ENCODE data around the gene SGPL1.

Gene SGPL1

DNA sequence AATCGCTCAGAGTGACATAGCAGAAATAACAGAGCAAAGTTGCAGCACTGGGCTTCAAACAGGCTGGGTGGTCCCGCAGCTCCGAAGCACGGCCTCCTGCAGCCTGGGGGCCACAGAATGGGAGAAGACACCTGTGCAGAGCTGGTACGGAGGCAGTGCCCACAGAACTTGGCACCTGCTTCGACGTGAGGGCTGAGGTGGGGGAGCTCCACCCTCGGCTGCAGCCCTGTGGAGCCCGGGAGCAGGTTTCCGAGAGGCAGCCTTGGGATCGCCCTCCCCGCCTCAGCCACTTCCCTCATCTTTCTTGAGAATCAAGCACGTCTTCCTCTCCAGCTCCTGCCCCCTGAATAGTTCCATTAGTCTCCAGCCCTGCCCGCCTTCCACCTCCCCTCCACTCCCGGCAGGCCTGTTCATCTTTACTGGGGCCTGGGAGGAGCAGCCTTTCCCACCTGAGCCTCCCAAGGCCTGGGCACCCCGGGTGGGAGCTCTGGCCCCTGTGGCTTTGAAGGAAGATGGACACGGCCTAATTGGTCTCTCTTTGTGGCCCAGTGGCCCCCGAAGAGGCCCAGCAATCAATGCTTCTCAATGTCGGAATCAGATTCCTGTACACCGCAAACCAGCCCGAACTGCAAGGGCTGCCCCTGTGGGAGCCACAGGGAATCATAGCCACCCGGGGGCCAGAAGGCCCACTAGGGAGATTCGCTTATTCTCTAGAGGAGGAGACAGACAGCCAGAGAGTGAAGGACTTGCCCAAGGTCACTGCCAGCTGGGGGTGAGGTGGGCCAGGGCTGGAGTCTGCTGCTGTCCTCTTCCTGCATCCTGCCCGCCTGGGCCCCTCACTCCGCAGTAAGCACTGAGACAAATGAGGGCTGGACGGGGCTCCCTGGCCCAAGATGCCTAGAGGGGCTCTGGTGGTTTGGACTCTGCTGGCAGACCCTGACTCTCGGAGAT, 89.6 kb downstream of the SGPL1 start:
- Histone ChIP-seq H3K27ac (ENCODE audit: low read depth, low read length) (no peak overlapping the region), H3K4me3 (ENCODE audit: low read length) (no peak overlapping the region), H3K36me3 (ENCODE audit: insufficient read depth, low read length) (no peaks in the 10 kb centered on the region), H3K4me1 (ENCODE audit: insufficient read depth, low read length) (no peaks in the 10 kb centered on the region), H3K27me3 (ENCODE audit: insufficient read depth, low read length) (no peaks in the 10 kb centered on the region), H3K9me3 (ENCODE audit: insufficient read depth, low read depth, low read length) (no peaks in the 10 kb centered on the region), H3K9ac (ENCODE audit: low read depth, low read length) (no peak overlapping the region)
- 85% methylated on average over 27 of the region's 27 CpGs for WGBS

DNA sequence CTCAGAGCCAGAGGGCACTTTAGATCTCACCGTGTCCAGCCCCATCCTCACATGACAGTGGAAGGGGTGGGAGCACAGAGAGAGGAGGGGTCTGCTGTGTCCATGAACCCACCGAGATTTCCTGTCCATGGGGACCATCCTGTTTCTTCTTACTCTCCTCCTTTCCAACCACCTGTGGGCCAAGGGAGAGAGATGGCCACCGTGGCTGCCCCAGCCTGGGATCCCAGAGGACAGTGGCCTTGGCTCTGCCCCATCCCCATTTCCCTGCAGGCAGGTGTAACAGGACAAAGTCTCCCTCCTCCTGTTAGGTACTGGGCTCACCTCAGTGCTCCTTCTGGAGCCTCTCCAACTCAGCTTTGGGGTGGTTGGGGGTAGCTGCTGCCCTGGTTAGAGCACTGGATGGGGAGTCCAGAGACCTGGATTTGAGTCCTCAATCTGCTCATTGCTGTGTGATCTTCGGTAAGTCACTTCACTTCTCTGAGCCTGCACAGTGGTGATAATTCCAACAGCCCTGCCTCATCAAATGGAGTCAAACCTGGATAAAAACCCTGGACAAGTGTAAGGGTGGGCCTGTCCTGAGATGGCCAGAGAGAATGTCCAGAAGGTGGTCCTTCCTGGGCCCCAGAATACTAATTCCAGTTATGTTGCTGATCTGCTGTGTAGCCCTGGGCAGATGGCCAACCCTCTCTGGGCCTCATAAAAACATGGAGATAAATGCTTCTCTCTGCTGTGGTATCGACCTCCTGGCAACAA, 90.5 kb downstream of the SGPL1 start:
- Histone ChIP-seq H3K9ac (ENCODE audit: low read depth, low read length) (no peak overlapping the region), H3K36me3 (ENCODE audit: insufficient read depth, low read length) (no peaks in the 10 kb centered on the region), H3K27me3 (ENCODE audit: insufficient read depth, low read length) (no peaks in the 10 kb centered on the region), H3K4me1 (ENCODE audit: insufficient read depth, low read length) (no peaks in the 10 kb centered on the region), H3K4me3 (ENCODE audit: low read length) (no peak overlapping the region), H3K9me3 (ENCODE audit: insufficient read depth, low read depth, low read length) (no peaks in the 10 kb centered on the region), H3K27ac (ENCODE audit: low read depth, low read length) (no peak overlapping the region)
- 84% methylated on average over 5 of the region's 5 CpGs for WGBS

DNA sequence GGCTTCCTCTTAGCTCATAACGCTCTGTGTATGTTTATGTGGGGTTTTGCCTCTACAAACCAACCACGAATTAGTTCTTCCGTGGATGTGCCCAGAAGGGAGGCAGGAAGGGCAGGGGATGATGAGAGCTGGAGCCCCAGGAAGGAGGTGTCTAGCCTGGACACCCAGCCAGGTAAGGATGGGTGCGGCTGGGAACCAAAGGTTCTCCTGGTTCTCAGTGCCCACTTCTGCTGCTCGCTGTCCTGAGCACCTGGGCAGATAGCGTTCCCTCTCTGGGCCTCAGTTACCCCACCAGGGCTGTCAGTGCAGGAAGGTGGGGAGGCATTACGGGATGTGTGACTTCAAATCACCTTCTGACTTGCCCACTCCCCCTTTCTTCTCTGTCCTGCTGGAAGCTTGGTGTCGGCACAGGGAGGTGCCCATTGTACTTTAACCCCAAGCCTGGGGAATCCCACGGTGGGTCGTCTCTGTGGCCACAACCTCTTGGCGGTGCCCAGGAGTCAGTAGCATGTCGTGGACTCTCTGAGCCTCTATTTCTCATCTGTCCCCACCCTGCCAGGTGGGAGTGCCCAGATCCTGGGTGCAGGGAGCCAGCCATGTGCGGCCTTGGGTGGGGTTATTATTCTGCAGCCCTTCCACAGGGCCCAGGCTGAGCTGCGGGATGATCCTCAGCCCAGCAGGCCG, 91.3 kb downstream of the SGPL1 start:
- H3K9ac ChIP-seq (ENCODE audit: low read depth, low read length): no peak overlapping the region
- no peak overlapping the region for H3K27ac ChIP-seq (ENCODE audit: low read depth, low read length)
- no peaks in the 10 kb centered on the region for H3K4me1 ChIP-seq (ENCODE audit: insufficient read depth, low read length)
- H3K9me3 ChIP-seq (ENCODE audit: insufficient read depth, low read depth, low read length): no peaks in the 10 kb centered on the region
- H3K36me3 ChIP-seq (ENCODE audit: insufficient read depth, low read length): no peaks in the 10 kb centered on the region
- H3K4me3 ChIP-seq (ENCODE audit: low read length): no peak overlapping the region
- no peaks in the 10 kb centered on the region for H3K27me3 ChIP-seq (ENCODE audit: insufficient read depth, low read length)
- 89% methylated on average over 15 of the region's 15 CpGs for WGBS

DNA sequence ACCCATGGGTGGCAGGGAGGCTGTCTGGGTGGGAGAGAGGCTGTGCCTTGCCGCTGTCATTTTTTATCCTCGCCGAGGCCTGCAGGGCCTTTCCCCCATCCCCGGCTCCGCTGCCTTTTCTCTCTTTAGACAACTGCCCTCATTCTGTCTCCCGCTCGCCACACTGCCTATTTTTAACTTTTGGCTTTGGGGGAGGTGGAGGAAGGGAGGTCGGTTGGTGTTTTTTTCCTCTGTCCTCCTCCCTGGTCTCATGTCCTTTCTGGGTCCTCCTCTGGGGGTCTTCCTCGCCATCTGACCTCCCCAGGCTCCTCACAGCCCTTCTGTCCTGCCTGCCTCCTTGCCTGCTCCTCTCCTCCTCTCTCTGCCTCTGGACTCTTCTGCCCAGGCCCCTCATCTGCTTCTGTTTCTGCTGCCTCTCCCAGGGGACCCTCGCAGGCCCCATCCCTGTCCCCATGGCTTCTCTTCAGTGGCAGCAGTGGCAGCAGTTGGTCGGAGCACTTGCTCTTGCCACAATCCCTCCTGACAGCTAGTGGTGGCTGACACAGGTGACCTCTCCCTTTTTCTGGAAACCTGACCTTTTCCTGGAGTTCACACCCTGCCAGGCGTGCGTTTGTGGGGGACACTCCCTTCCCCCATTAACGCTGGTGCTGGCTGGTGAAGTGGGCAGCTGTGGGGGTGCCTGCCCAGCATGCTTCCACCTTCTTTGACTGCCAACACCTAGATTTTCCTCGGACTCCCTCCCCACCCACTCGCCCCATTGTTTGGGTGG, 92.1 kb downstream of the SGPL1 start:
- Histone ChIP-seq H3K36me3 (ENCODE audit: insufficient read depth, low read length) (no peaks in the 10 kb centered on the region), H3K4me3 (ENCODE audit: low read length) (no peak overlapping the region), H3K27ac (ENCODE audit: low read depth, low read length) (no peak overlapping the region), H3K27me3 (ENCODE audit: insufficient read depth, low read length) (no peaks in the 10 kb centered on the region), H3K9ac (ENCODE audit: low read depth, low read length) (no peak overlapping the region), H3K4me1 (ENCODE audit: insufficient read depth, low read length) (no peaks in the 10 kb centered on the region), H3K9me3 (ENCODE audit: insufficient read depth, low read depth, low read length) (no peaks in the 10 kb centered on the region)
- WGBS: 88% methylated on average over 13 of the region's 16 CpGs

DNA sequence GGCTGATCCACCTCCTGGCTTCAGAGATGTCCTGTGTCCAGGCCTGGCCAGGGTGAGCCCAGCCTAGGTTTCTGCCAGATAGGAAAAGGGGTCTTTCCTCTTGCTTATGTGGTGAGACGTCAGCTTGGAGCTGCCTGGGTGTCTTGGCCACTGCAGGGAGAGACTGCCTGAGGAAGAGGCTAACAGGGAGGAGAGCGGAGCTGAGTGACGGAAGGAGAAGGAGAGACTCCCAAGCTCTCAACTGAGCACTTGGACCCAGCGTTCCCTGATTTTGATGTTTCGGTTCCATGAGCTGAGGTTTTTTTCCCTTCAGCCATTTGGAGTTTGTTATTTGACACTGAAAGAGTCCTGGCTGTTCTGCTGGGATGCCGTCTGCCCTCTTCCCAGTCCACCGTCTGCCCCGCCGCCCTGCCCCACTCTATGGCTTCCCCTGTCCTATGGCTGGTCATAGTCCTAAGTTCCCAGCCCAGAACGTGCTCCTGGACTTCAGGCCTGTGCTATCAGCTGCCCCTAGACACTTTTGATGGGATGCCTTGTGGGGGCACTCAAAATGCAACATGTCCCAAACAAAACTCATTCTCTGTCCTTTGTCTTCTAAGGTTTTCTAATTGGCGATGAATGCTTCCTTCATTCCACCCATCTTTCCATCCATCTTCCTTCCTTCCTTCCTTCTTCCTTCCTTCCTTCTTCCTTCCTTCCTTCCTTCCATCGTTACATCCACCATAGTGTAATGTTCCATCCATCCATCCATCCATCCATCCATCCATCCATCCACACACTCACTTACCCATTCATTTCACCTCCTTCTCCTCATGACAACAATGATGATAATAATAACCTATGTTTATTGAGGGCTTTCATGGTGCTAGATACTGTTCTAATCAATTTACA, 92.9 kb downstream of the SGPL1 start:
- Histone ChIP-seq H3K27me3 (ENCODE audit: insufficient read depth, low read length) (no peaks in the 10 kb centered on the region), H3K4me1 (ENCODE audit: insufficient read depth, low read length) (no peaks in the 10 kb centered on the region), H3K9me3 (ENCODE audit: insufficient read depth, low read depth, low read length) (no peaks in the 10 kb centered on the region), H3K9ac (ENCODE audit: low read depth, low read length) (no peak overlapping the region), H3K27ac (ENCODE audit: low read depth, low read length) (no peak overlapping the region), H3K36me3 (ENCODE audit: insufficient read depth, low read length) (no peaks in the 10 kb centered on the region), H3K4me3 (ENCODE audit: low read length) (no peak overlapping the region)
- 88% methylated on average over 12 of the region's 12 CpGs for WGBS

DNA sequence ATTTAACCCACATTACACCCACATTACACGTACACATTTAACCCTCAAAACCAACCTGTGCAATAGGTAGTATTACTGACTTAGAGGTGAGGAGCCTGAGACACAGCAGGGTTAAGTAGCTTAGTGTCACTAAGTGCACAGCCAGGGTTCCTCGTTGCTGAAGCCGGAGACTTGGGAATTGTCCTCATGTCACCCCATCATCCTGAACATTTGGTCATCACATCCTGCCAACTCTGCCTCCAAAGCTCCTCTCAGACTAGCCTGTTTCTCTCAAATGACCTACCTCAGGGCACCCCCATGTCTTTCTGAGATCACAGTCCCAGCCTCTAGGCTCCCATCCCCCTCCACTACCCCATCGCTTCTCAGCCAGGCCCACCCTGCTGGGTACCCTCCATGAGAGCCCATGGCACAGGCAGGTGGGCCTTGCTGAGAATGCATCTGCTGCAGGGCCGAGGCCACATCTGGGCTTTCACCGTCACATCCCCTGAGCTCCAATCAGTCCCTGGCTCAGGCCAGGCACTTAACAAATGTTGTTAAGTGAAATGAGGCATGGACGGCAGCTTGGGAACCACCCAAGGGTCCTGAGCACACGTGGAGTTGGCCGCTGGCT, 93.7 kb downstream of the SGPL1 start:
- Histone ChIP-seq H3K36me3 (ENCODE audit: insufficient read depth, low read length) (no peaks in the 10 kb centered on the region), H3K27ac (ENCODE audit: low read depth, low read length) (no peak overlapping the region), H3K27me3 (ENCODE audit: insufficient read depth, low read length) (no peaks in the 10 kb centered on the region), H3K9ac (ENCODE audit: low read depth, low read length) (no peak overlapping the region), H3K9me3 (ENCODE audit: insufficient read depth, low read depth, low read length) (no peaks in the 10 kb centered on the region), H3K4me3 (ENCODE audit: low read length) (no peak overlapping the region), H3K4me1 (ENCODE audit: insufficient read depth, low read length) (no peaks in the 10 kb centered on the region)
- WGBS: 91% methylated on average over 9 of the region's 9 CpGs

DNA sequence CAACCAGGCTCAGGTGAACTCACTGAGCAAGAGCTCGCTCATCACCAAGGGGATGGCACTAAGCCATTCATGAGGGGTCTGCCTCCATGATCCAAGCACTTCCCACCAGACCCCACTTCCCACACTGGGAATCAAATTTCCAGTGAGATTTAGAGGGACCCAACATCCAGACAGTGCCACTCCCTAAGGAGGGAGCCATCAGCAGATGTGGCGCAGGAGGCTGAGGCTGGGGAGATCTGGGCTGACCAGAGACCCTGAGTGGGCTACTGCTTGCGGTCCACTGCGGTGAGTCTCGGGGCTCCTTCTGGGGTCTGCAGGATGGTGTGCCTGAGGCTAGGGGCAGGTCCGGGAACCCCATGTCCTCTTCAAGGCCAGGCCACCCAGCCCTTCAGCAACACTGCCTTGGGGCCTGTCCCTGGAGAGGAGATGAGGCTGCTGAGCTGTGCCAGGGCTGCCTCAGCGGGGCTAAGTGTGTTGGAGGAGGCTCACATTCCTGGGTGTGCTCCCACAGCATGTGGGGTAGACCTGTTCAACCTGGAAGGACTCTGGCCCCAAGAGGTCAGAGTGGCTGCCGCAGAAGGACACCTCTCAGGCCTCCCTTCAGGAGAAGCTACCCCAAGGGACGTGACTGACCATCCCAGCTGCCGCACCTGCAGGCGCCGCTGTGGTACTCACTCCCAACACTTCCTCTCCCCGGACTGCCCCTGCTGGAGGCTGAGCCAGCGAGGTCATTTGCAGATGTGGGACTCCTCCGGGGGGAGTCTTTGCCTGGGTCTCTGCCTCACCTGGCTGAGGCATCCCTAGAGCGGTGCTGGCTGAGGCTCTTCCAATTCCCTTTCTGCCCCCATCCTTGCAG, 95.0 kb downstream of the SGPL1 start:
- Histone ChIP-seq H3K9me3 (ENCODE audit: insufficient read depth, low read depth, low read length) (no peaks in the 10 kb centered on the region), H3K4me3 (ENCODE audit: low read length) (no peak overlapping the region), H3K27me3 (ENCODE audit: insufficient read depth, low read length) (no peaks in the 10 kb centered on the region), H3K36me3 (ENCODE audit: insufficient read depth, low read length) (no peaks in the 10 kb centered on the region), H3K9ac (ENCODE audit: low read depth, low read length) (no peak overlapping the region), H3K4me1 (ENCODE audit: insufficient read depth, low read length) (no peaks in the 10 kb centered on the region), H3K27ac (ENCODE audit: low read depth, low read length) (no peak overlapping the region)
- WGBS: 93% methylated on average over 16 of the region's 16 CpGs

DNA sequence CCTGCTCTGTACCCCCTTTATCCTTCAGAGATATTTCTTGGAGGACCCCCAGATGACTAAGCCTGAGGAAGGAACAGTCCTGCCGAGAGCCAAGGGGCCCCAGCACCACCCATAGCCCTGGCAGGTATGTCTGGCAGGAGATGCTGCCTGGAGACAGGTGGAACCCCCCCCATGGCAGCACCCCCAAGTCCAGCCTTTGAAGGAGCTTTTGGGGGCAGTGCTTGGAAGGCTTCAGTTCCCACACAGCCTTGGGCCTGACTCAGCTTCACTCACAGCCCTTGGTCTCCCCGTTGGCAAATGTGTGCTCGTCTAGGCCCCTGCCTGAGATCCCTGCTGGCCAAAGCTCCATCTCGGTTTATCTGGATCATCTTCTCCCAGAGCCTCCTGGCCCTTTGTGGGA, 95.6 kb downstream of the SGPL1 start:
- Histone ChIP-seq H3K27ac (ENCODE audit: low read depth, low read length) (no peak overlapping the region), H3K36me3 (ENCODE audit: insufficient read depth, low read length) (no peaks in the 10 kb centered on the region), H3K9me3 (ENCODE audit: insufficient read depth, low read depth, low read length) (no peaks in the 10 kb centered on the region), H3K9ac (ENCODE audit: low read depth, low read length) (no peak overlapping the region), H3K27me3 (ENCODE audit: insufficient read depth, low read length) (no peaks in the 10 kb centered on the region), H3K4me3 (ENCODE audit: low read length) (no peak overlapping the region), H3K4me1 (ENCODE audit: insufficient read depth, low read length) (no peaks in the 10 kb centered on the region)
- 97% methylated on average over 4 of the region's 4 CpGs for WGBS

DNA sequence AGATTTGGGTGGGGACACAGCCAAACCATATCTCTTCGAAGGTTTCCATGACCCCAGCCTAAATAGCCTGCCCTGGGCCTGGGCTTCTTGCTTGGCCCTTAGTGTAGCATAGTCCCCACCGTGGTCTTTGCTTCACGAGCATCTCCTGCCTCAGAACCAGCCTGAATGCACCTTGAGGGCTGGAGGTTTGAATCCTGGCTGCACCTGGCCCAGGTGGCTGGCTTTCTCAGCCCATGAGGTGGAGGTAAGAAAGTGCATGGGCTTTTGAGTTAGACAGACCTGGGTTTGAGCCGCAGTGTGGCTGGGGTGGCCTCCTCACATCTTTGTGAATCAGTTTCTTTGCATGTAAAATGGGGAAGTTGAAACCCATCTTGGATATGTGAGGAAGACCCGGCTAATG, 96.8 kb downstream of the SGPL1 start:
- Histone ChIP-seq H3K4me1 (ENCODE audit: insufficient read depth, low read length) (no peaks in the 10 kb centered on the region), H3K27me3 (ENCODE audit: insufficient read depth, low read length) (no peaks in the 10 kb centered on the region), H3K4me3 (ENCODE audit: low read length) (no peak overlapping the region), H3K36me3 (ENCODE audit: insufficient read depth, low read length) (no peaks in the 10 kb centered on the region), H3K9me3 (ENCODE audit: insufficient read depth, low read depth, low read length) (no peaks in the 10 kb centered on the region), H3K27ac (ENCODE audit: low read depth, low read length) (no peak overlapping the region), H3K9ac (ENCODE audit: low read depth, low read length) (no peak overlapping the region)
- 94% methylated on average over 5 of the region's 5 CpGs for WGBS

Measured in HUES64 (cell line).